ENCODE measurements around the gene AEN.

The AEN gene

GRCh38 chr15:88613074-88613944 is 7.8 kb upstream of the AEN start:
- DNase-seq, result no peak

GRCh38 chr15:88615303-88616107 is 5.6 kb upstream of the AEN start:
- DNase-seq, result no peak

GRCh38 chr15:88616240-88616639 is 4.9 kb upstream of the AEN start:
- no peak for DNase-seq

GRCh38 chr15:88617031-88617722 is 4.0 kb upstream of the AEN start:
- DNase-seq, result no peak

DNA sequence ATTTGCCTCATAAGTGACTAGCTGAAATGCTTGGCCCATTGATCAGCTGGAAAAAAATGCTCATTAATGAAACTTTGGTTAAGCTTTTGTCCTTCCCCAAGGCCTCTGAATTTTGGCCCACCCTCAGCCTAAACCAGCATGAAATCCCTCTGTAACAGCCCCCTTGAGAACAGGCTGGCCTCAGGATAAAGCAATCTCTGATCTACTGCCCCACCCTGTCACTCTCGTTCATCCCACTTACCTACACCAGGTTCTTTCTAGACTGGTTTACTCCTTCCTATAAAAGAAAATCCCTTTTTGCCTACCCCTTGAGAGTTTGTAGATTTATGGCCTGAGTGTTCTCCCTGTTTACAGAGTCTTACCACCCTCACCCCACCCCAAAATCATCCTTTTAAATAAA is 3.4 kb upstream of the AEN start:
- DNase-seq, result no peak

- no peak for DNase-seq
These were observed 2.5 kb upstream of the AEN start for GRCh38 chr15:88618686-88619085.

- no peak for DNase-seq
These were observed 1.3 kb upstream of the AEN start for GRCh38 chr15:88619796-88620195.

DNA sequence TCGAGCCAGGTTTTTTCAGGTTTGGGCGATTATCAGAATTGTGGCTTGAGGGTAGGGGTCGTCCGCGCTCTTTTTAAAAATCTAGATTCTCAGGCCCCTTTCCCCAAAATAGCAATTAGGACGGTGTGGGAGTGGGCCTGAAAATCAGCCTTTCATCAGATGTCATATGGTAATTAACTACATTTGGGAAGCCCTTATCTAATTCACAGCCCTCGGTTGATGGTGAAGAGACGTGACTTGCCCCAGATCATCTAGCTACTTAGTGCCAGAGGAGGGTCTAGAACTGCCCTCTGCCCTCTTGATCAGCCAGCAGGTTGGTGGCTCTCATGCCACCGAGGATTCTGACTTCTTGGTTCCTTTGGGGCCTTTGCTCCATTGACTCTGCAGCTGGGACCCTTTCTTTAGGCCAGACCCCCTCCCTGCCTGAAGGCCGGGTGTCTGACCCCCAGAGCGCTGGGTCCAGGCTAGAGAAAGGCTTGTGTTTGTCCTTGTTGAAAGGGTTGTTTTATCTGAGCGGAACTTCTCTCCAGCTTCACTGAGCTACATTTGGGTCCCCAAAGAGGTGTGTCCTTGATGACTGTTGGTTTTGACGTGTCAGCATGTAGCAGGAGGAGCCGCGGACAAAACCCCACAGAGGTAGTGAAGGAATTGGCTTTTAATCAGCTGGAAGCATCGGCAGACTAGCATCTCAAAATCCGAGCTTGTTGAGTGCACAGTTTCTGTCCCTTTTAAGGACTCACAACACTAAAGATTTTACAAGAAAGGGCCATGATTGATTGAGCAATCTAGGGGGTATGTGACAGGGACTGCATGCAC is 857 bp downstream of the AEN start:
- peak; percentile 24 to 48 (median 36) for DNase-seq

GRCh38 chr15:88622605-88622975 is 1.4 kb downstream of the AEN start:
- DNase-seq, result peak in 1 of 4 experiments; percentile 8

- DNase-seq, result peak; percentile 52 to 77 (median 58)
These were observed 1.9 kb downstream of the AEN start for GRCh38 chr15:88623061-88623460.

DNA sequence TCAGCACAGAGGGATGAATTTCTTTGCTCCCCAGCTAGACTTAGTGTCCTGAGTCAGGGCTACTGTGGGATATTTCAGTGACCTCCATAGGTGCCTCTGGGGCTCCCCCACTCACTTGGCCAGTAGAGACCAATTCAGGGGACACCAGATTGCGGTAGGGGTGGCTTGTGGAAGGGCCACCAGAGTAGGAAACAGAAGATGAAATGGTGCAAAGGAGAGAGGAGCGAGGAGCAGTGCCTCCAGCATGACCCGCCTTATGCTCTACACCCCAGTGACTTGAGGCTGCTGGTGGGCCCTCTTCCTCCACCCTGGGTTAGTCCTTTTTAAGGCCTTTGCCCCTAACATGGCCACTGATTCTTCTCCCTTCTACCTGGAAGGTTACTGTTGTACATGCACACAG is 2.5 kb downstream of the AEN start:
- DNase-seq, result no peak

DNA sequence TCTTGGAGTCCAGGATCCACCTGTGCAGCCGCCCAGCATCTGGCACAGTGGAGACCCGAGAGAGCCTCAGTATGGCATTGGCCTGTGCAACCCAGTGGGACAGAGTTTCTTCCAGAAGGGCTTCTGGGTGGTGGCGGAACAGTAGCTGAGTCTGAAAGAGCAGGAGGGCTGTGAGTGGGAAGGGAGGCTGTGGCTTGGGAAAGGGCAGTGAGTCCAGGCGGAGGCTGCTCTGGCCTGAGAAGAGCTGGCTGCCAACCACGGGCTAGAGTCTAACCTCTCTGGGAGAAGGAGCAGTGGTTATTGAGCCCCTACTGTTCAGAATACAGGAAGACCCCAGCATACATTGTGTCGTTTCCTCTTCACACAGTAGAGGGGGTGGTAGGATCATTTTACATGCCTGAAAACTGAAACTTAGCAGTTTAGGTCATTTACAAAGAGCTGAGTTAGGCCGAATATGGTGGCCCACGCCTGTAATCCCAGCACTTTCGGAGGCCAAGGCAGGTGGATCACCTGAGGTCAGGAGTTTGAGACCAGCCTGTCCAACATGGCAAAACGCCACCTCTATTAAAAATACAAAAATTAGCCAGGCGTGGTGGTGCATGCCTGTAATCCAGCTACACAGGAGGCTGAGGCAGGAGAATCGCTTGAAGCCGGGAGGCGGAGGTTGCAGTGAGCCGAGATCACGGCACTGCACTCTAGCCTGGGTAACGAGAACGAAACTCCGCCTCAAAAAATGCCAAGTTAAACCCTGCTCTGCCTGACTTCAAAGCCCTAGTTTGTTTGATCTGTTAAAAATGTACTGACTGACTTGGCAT is 3.2 kb downstream of the AEN start:
- peak; percentile 19 to 53 (median 30) for DNase-seq

DNA sequence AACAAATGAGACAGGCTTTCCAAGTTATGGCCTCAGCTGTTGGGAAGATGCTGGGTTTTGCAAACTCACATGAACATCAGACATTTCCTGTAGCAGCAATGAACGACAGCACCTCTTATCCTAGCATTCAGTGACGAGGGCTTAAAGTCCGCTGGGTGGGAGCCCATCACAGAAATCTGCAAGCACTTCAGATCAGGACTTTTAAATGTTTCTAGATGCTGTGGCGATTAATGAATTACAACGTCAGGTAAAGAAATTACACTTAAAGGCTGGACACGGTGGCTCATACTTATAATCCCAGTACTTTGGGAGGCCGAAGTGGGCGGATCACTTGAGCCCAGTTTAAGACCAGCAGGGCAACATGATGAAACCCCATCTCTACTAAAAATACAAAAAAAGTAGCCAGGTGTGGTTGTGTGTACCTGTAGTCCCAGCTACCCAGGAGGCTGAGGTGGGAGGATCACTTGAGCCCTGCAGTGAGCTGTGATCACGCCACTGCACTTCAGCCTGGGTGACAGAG is 3.9 kb downstream of the AEN start:
- DNase-seq, result no peak

DNA sequence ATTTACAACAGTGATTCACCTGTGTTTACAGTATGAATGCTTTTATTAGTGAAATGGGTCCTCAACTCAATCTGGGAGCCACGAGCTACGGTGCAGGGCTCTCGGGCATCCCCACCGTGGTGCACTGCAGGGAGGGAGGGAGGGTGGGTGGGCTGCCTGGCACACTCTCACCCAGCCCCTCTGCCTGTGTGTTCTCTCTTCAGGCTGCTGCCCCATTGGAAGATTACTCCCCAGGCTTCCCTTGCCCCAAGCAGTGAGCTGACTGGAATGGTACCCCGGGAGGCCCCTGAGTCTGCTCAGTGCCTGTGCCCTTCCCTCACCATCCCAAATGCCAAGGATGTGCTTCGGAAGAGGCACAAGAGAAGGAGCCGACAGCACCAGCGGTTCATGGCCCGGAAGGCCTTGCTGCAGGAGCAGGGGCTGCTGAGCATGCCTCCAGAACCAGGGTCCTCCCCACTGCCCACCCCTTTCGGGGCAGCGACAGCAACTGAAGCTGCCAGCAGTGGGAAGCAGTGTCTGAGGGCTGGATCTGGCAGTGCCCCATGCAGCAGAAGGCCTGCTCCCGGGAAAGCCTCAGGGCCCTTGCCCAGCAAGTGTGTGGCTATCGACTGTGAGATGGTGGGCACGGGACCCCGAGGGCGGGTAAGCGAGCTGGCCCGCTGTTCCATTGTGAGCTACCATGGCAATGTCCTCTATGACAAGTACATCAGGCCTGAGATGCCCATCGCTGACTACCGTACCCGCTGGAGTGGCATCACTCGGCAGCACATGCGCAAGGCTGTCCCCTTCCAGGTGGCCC is 5.0 kb downstream of the AEN start:
- DNase-seq, result no peak

- no peak for DNase-seq
These were observed 6.3 kb downstream of the AEN start for GRCh38 chr15:88627463-88627862.

- DNase-seq, result no peak
These were observed 7.0 kb downstream of the AEN start for GRCh38 chr15:88628018-88628654.

DNA sequence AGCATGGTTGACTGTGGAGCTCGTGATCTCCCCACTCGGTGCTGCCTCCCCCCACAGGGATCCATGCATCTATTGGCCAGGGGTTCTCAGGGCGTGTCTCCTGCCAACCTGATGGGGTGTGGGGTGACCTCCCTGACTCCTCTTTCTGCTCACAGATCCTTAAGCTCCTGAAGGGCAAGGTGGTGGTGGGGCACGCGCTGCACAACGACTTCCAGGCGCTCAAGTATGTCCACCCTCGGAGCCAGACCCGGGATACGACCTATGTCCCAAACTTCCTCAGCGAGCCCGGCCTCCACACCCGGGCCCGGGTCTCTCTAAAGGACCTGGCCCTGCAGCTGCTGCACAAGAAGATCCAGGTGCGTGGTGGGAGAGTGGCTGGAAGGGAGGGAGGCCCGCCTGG is 7.9 kb downstream of the AEN start:
- DNase-seq, result no peak

GRCh38 chr15:88630141-88630721 is 9.1 kb downstream of the AEN start:
- DNase-seq, result no peak

GRCh38 chr15:88630798-88631463 is 9.8 kb downstream of the AEN start:
- DNase-seq, result no peak
